GM04504 (cell line): ENCODE measurements around the gene SLC25A36.

Experiments
- DNase-seq: peaks from one replicate; pipeline ENCODE4 v3.0.0-alpha.2; 2012; ENCODE audit warnings: low read depth

SLC25A36 gene, protein sequence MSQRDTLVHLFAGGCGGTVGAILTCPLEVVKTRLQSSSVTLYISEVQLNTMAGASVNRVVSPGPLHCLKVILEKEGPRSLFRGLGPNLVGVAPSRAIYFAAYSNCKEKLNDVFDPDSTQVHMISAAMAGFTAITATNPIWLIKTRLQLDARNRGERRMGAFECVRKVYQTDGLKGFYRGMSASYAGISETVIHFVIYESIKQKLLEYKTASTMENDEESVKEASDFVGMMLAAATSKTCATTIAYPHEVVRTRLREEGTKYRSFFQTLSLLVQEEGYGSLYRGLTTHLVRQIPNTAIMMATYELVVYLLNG

DNA sequence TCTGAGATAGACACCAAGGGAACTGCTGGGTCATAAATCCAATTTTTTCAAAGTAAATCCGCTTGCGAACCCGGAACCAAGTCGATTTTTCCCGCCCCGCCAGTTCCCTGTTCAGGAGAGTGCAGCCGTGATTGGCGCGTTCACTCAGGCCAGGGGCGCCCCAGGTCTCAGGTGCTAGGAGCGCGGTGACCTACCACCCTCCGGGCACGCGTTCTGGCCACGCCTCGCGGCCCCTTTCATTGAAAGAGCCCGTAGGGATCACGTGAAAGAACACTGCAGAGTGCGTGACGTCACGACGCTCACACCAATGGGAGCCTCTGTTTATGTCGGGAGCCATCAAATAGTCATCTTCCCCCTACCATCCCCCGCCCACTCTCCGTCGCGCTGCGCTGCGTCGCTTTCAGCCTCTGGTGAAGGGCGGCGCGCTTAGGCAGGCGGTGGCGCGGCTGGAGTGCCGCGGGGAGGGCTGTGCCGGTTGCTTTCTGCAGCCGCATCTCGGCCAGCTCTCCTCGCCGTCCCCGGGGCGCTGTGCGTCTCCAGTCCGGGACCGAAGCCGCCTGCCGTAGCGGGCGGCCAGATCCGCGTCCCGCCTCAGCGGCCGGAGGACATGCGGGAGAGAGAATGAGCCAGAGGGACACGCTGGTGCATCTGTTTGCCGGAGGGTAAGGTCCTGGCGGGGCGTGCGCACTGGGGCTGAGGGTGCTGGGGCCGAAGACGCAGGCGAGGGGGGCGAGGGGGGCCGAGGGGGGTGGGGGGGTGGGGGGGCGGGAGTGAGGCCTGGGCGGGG lies at the start of gene SLC25A36:
Gene SLC25A36, plus strand, starts transcription at position 403 of the 787 bp plus-strand sequence. Its CDS starts 219 bp downstream, at position 622.
- peak; percentile 94 for DNase-seq

DNA sequence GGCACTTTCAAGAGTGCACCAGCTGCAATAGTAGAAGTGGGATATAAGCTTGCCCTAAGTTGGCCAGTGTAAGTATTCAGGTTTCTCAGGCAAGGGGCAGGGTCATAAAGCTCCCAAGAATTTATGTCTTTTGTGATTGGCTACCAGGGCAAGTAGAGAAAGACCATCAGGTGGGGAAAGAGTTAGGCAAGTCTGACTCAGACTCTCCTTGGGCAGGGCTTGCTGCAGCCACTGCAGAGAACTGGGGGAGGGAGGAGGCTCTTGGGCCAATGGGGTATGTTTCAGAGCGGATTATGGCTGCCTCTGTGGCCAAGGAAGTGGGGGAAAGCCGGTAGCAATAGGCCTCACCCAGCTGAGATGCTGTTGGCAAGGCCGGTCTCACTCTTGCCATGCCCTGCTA lies 44.6 kb upstream of the SLC25A36 start:
- no peak for DNase-seq

DNA sequence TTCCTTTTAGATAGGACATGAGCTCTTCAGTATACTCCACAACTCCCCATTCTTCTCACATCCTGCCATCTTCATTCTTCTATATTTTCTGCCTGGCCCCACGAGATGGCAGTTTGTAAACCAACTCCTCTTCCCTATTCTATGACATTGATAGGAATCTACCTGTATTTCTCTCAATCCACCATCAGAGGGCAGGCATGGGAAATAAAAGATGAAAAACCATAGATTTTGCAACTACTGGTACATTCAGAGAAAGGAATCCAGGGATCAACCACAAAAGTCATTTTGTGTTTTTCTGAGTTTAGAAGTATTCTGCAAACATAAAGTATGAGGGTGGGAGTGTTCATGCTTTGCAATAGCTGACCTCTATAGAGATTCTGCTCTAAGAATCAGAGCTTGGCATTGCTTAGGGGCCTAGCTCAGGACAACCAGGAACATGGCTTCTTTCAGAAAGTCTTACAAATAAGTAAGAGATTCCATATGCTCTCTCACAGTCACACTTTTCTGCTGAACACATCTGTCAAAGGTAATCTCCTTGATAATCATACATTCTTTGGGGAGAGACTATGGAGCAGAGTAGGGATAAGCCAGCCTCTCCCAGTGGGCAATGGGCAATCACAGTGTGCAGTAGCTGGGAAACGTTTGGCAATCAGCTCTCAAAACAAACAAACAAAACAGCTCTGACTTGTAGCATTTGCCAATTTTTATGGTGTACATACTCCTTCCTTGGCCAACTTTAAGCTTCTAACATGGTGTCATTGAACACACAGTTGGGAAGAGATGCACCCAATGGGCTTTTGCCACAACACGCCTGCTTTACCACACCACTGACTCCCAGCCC lies 43.1 kb upstream of the SLC25A36 start:
- DNase-seq: peak; percentile 66

DNA sequence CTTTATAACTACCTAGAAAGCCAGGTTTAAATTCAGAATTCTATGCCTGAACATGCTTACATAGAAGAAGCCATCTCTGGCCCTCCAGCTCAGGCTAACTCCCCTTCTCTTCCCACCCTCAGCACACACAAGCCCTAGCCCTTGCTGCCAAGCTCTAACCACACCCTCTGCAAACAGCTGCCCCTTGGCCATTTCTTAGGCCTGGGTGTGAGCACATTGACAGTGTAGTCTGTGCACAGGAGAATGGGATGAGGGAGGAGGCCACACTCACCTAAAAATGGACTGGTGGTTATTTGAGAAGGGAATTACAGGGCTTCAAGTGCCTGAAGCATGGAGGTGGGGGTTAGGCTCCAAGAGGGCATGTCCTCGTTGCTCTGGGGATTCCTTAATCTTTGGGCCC lies 42.3 kb upstream of the SLC25A36 start:
- no peak for DNase-seq

DNA sequence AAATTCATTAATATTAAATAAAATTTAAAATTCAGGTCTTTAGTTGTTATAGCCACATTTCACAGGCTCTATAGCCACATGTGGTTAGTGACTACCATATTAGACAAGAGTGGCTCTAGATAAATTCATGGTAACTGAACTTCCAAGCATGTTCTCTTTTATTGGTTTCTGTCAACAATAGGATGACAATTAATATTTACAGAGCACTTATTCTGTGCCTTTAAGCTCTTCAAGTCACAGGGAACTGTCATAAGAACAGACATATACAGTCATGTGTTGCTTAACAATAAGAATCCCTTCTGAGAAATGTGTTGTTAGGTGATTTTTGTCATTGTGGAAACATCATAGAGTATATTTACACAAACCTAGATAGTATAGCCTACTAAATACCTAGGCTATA lies 38.8 kb upstream of the SLC25A36 start:
- DNase-seq: no peak

DNA sequence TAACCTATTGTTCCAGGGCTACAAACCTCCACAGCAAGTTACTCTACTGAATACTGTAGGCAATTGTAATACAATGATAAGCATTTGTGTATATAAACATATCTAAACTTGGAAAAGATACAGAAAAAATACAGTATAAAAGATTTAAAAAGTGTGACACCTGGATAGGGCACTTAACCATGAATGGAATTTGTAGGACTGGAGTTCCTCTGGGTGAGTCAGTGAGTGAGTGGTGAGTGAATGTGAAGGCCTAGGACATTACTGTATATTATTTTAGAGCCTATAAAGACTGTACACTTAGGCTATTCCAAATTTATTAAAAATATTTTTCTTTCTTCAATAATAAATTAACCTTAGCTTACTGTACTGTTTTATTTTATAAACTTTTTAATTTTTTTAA lies 38.4 kb upstream of the SLC25A36 start:
- DNase-seq: no peak

DNA sequence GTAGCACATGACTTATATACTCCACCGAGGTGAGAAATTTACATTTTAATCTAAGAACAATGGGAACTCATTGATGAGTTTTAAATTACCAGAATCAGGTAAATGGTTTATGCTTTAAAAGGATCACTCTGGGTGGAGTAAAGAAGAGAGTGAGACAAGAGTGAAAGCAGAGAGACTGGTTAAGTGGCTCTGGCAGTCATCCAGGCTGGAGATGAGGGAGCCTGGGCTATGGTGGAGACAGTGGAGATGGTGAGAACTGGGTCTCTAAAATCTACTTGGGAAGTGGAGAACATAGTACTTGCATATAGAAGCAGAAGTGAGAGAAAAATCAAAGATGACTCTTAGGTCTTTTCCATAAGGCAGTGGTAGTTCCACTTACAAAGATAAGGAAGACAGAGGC lies 37.1 kb upstream of the SLC25A36 start:
- no peak for DNase-seq

DNA sequence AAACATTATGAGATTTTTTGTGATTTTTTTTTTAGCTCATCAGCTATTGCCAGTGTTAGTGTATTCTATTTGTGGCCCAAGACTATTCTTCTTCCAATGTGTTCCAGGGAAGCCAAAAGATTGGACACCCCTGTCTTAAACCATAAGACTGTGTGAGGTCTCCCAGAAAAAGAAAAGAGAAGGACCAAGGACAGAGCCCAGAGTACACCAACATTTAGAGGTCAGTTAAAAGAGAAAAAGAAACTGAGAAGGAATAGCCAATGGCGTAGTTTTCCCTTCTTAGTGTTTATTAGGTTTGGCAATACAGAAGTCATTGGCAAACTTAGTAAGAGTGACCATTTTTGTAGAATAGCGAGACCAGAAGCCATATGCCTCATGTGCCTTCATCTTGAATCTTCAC lies 36.1 kb upstream of the SLC25A36 start:
- DNase-seq: no peak

DNA sequence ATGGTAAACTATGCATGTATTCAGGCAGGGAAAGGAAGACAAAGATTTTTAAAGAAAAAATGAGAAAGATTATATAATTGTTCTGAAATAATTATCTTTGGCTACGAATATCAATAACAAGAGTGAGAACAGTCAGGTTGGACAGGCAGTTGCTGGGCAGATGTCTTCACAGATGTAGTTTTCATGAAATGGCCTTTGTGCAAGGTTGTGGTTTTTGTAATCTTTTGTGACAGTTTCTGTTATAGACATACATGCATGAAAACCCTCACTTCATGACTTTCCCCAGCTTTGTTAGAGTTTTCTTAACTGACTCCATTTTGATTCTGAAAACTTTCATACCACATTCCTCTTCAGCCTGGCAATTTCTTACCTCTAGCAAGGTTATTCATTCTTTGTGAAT lies 34.9 kb upstream of the SLC25A36 start:
- no peak for DNase-seq

DNA sequence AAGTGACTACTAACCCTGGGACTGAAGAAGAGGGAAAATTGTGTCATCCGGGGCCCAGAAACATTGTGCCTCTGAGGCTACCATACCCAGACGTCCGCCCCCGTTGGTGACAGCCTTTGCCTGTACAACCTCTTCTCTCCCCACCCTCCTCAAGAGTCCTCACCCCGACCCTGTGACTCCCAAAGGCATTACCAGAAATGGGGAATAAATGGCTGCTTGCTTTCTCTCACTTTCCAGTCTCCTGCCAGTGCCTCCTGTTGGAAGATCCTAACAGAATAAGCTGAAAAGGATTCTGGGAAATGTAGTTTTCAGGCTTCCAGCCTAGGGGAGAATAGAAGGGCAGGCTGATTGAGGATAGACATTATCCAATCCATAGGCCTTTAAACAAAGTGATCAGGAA lies 30.8 kb upstream of the SLC25A36 start:
- no peak for DNase-seq

DNA sequence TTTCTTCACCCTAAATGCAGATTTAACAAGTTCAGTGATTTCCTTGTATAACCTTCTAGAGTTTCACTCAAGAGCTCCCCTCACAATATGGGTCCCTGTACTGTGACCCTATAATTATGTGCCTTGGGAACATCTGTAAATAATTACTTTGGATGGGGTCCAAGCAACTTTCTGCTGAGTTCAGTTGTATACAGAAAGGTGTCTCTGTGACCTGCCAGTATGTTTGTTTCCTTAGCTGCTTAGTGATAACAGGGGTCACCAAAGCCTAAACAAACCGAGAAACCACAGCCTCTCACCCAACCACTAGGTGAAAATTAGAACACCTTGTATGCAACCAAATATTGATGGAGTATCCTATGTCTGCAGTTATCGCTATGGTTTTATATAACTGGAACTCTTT lies 29.8 kb upstream of the SLC25A36 start:
- no peak for DNase-seq

DNA sequence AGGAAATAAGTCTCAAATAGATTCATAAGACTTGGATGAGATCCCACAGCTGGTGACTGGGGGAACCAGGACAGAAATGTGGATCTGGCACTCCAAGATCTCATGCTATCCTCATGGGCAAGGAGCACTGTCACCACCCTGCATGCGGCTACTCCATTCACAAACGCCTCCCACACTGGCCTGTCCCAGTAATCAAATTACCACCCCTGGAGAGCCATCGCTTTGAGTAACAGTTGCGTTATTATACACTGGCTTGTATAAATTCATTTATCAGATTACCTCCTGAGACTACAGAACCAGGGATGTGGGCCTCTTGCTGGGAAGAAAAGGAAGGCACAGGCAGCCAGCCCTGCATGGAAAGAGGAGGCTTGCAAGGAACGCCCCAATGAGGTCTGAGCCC lies 27.9 kb upstream of the SLC25A36 start:
- DNase-seq: no peak

DNA sequence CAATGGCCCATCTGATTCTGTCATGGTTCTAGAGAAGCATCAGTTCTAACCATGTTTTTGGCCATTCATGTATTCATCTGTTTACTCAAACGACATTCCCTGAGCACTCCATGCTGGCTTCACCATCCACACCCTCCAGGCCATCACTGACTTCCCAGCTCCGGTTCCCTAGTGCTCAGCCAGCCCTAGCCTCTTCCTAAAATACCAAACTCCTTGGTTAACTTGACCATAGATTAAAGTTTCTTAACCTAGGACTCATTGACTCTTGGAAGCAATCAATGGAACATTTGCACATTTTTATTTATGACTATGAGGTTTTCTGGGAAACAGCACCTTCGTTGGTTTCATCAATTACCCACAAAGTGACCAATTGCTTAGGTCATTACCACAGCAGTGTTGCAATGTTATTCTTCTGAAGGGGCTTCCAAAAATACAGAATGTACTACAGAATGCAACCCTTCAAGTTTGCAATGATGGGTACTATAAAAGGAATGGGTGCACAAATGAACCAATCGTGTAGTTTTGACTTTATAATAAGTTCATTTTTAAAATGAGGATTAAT lies 27.2 kb upstream of the SLC25A36 start:
- no peak for DNase-seq

DNA sequence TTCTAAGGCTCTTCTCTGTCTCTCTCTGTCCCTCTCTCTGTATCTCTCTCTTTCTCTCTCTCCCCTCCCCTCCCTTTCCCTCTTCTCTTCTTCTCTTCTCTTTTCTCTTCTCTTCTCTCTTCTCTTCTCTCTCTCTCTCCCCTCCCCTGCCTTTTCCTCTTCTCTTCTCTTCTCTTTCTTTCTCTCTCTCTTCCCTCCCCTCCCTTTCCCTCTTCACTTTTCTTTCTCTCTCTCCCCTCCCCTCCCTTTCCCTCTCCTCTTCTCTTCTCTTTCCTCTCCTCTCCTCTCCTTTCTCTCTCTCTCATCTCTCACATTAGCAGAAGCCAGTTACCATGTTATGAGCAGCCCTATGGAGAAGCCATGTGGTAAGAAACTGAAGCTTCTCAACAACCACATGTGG lies 25.0 kb upstream of the SLC25A36 start:
- DNase-seq: no peak

DNA sequence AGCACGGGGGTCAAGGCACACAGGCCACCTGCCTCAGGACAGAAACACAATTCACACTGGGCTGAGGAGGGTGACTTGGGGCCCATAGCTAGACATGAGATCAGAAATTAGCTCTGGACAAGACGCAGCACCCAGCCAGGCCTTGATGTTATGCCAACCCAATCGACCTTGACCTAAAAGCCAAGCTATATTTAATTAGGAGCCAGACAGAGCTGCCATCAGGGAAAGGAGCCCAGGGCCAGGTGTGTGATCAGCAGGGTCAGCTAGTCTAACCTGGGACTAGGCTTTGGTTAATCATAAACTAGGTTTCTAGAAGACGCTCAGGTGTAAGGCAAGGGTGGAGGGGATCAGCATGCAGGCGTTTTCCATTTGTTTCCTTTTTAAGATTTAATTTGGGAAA lies 23.9 kb upstream of the SLC25A36 start:
- DNase-seq: no peak

DNA sequence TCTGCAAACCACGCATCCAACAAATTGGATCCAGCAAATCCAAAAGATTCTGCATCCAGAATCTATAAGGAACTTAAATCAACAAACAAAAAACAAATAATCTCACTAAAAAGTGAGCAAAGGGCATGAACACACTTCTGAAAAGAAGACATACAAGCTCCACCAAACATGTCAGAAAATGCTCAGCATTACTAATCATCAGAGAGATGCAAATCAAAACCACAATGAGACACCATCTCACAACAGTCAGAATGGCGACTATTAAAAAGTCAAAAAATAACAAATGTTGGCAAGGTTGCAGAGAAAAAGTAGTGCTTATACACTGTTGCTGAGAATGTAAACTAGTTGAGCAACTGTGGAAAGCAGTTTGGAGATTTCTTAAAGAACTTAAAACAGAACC lies 21.6 kb upstream of the SLC25A36 start:
- no peak for DNase-seq

DNA sequence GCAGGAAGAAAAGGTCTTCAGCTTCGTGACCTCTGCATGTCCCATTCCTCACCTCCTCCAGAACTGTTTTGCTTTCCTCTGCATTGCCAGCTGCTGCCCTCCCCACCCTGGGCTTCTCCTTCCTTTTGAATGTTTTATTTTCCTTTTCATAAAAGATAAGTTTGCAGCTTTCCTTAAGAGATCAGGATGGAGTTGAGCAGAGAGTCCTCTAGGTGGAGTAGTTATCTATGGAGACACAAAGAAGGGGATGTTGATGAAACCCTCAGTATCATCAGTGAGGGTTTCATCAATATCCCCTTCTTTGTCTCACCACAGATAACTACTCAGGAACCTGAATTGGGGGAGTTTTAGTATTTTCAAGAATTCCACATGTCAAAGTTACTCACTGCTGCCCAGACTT lies 19.0 kb upstream of the SLC25A36 start:
- DNase-seq: no peak

DNA sequence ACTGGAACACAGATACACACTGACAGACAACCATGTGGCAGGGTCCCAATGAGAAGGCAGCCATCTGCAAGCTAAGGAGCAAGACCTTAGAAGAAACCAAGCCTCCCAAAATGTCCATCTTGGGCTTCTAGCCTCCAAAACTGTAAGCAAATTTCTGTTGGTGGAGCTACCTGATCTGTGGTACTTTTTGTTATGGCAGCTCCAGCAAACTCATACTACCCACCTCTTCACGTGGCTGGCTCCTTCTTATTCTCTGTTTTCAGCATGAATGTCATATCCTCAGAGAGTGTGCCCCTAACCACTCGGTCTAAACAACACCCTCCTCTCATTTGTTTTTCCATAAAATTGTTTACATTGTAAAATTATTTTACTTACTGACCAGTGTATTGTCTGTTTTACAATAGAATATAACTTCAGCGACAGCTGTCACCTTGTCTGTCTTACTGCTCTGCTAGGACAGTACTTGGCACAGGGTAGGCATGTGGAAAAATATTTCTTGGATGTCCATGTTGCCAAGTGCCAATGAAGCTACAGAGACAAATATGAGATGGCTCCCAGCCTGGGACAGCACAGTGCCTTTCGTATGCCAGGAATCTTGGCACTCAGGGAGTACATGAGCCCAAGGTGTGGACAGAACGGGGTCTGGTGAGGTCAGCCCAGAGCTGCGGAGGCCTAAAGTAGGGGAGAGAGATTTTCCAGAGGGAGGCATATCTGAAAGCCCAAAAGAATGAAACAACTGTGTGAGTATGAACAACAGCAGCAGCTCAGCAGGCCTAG lies 17.4 kb upstream of the SLC25A36 start:
- DNase-seq: no peak

DNA sequence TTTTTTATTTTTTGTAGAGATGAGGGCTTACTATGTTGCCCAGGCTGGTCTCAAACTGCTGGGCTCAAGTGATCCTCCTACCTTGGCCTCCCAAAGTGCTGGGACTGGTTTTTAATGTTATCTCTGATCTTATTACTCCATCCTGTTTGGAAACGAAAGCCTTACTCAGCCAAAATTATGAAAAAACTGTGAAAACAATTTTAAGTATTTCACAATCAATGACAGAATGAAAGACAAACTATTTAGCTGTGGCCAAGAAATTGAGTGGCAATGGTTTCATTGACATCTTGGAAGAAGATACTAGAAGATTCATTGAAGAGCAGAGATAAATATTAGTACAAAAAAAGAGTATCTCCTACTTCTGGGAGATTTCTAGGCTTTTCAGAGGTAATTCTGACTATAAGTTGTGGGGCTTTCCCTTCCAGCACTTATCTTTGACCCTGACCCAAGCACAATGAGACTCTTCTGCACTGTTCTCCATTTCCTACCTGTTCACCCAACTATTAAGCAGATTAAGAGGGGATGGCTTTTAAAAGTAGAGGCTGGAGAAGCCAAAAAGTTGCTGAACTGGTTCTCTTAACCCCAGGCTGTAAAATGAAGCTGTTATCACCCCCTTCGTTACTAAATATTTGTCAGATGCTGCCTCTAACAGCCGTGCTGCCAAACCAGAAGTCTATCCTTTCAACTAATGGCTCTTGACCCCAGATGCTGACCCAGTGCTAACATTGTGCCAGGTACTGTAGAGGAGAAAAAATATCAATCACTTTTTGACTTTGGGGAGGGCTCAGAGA lies 14.2 kb upstream of the SLC25A36 start:
- DNase-seq: no peak

DNA sequence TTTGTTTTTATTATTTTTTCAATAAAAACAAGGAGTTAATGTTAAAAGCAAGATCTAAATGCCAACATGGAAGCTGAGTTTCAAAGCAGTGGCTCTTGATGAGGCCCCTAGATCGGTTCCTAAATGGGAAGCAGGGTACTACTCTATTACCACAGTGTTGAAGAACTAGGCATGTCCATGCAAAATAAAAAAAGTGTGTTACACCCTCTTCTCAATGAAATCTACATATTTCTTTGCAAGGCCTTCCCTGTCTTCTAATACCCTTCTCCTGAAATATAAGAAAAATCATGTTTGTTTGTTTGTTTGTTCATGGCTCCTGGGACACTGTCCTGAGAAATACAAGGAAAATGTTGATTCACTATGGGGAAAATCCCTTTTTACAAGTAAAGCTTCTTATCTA lies 12.2 kb upstream of the SLC25A36 start:
- DNase-seq: no peak

DNA sequence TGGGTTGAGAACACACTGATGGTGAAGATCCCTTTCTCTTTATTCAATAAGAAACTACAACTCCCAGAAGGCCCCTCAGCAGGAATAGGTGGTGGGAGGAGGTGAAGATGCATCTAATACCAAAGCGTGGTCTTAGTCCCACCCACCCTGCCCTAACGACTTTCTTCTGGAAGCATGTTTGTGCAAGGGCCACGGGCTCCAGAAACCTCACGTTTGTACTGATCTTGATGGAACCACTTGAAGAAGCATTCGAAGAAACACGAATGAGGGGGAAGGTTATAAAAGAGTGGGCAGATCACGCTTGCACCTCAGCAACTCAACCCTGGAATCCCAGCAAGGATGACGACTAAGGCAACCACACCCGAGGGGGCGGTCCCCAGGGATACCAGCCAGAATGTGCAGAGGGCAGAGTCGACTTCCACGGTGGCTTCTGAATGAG lies 10.6 kb upstream of the SLC25A36 start:
- no peak for DNase-seq
